Lower leg skin (tissue), 3 donors: ENCODE measurements around the gene GOLIM4.

Experiments
- POLR2A ChIP-seq, 2 donors: fragments of 450-650 bp; IDR thresholded peaks; one replicate each; pipeline ENCODE4 v1.6.1; 2016 to 2017; ENCODE audit warnings: antibody characterized with exemption in 2 of 2, mild to moderate bottlenecking in 1 of 2, moderate library complexity in 1 of 2
- TF ChIP-seq, protein P1 (sequence below), 3 donors: fragments of 450-650 bp; IDR thresholded peaks; one replicate each; pipeline ENCODE4 v1.5.1; 2016; ENCODE audit warnings: antibody characterized with exemption in 3 of 3, mild to moderate bottlenecking in 3 of 3, moderate library complexity in 2 of 3

DNA sequence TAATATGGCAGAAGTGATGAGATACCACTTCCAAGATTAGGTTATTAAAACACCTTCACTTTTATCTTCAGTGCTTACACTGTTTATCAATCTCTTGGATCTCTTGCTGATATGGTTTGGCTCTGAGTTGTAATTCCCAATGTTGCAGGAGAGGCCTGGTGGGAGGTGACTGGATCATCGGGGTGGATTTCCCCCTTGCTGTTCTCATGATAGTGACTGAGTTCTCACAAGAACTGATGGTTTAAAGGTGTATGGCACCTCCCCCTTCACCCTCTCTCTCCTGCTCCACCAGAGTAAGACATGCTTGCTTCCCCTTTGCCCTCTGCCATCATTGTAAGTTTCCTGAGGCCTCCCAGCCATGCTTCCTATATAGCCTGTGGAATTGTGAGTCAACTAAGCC is 11.8 kb downstream of the GOLIM4 start:
- TF ChIP-seq, protein P1, sequence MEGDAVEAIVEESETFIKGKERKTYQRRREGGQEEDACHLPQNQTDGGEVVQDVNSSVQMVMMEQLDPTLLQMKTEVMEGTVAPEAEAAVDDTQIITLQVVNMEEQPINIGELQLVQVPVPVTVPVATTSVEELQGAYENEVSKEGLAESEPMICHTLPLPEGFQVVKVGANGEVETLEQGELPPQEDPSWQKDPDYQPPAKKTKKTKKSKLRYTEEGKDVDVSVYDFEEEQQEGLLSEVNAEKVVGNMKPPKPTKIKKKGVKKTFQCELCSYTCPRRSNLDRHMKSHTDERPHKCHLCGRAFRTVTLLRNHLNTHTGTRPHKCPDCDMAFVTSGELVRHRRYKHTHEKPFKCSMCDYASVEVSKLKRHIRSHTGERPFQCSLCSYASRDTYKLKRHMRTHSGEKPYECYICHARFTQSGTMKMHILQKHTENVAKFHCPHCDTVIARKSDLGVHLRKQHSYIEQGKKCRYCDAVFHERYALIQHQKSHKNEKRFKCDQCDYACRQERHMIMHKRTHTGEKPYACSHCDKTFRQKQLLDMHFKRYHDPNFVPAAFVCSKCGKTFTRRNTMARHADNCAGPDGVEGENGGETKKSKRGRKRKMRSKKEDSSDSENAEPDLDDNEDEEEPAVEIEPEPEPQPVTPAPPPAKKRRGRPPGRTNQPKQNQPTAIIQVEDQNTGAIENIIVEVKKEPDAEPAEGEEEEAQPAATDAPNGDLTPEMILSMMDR (IDR thresholded peaks at IDR 0.05), result no peak
- no peak for TF ChIP-seq POLR2A (IDR thresholded peaks at IDR 0.05)
